Subcutaneous preadipocyte (primary cell): ENCODE results near the gene CHST10. TPM values are rescaled to one million over a fixed set of nuclear protein-coding genes. Genes with fewer than 3 reads are reported as not detected.

Experiments
- small RNA-seq: library from RNA; depleted of rRNA; stranded (forward); fragments of <200 nt; gene quantifications from one replicate; pipeline ENCODE3, GENCODE V24; 2012
- total RNA-seq: library from RNA; depleted of rRNA; stranded (reverse); fragments of >200 nt; gene quantifications from 2 replicates; pipeline ENCODE4 v1.2.3, GENCODE V29; 2012

Gene CHST10
- 4.8 and 7.8 TPM in 2 replicates for total RNA-seq

GRCh38 chr2:100416935-100417710, at the start of gene CHST10:
Gene CHST10, minus strand, starts transcription at chr2:100417668. Its CDS starts 10,993 bp downstream, at chr2:100406675.

Small RNA genes lying within 50 kb of the gene (small RNA-seq; reads per million reads assigned to genes)
- not detected for gene AC012493.2
- not detected for gene AC012493.3

Other genes with a start within 250 kb of the CHST10 start
- under 0.01 TPM in 2 replicates for gene LONRF2, start 95.2 kb downstream of the CHST10 start, total RNA-seq
- not detected in 2 replicates for gene NMS, start 52.8 kb upstream of the CHST10 start, total RNA-seq
- 10.3 and 12.5 TPM in 2 replicates for gene PDCL3, start 145.3 kb upstream of the CHST10 start, total RNA-seq